ENCODE data around the gene DSCAM.

The DSCAM gene

DNA sequence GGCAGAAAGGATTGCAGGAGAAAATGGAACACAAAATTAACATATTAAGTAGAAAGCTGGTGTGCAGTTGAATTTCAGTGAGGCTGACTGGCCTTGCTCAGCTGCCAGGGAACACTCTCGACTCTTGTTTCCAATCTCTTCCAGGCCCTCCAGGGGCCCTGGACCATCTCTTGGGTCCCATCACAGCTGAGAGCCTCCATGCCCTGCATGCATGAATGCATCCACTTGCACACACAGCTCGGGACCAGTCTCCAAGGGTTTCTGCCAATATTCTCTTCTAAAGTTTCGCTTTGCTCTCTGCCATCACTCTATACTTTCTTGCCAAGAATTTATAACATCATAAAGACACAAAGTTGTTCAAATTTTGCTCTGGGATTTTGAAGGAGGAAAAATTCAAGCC is 200.3 kb downstream of the DSCAM start:
- DNase-seq, result no peak

DNA sequence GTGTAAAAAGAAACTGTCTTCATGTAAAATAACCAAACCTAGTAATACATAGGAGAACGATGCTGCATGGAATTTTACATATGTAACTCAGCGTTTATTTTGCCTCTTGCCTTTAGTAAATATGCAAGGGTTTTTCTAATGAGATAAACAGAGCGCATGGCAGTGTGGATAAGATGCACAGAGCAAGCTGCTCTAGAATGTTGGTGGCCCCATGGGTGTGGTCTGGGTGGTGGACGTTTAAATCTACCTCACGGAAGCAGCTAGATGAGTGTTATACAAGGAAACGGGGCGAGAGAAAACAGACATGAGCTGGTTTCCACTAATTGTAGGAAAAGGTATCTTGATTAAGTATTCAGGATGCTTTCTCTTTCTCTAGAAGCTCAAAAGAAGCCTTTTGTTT is 205.9 kb downstream of the DSCAM start:
- DNase-seq, result no peak

DNA sequence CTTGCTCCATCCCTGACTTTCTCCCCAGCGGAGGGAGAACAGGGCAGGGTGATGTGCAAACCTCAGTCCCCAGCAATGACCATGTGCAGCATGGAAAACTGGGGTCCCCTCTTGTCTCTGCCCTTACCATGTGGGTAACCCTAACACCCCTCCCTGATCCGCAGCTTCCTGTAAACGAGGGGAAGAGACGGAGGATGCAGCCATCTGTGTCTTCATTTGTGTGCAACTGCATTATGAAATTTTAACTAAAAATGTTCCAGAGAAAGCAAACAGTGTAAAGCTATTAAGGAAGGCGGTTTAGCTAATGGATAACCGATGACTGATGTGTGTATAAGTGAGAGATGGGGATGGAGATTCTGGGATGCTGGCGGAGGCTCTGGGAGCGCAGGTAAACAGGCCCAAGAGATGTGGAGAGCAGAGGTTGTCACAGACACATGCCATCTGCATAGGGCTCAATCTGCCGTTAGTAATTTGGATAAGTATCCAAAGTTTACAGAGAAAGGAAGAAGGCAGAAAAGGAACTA is 206.6 kb downstream of the DSCAM start:
- DNase-seq, result no peak

DNA sequence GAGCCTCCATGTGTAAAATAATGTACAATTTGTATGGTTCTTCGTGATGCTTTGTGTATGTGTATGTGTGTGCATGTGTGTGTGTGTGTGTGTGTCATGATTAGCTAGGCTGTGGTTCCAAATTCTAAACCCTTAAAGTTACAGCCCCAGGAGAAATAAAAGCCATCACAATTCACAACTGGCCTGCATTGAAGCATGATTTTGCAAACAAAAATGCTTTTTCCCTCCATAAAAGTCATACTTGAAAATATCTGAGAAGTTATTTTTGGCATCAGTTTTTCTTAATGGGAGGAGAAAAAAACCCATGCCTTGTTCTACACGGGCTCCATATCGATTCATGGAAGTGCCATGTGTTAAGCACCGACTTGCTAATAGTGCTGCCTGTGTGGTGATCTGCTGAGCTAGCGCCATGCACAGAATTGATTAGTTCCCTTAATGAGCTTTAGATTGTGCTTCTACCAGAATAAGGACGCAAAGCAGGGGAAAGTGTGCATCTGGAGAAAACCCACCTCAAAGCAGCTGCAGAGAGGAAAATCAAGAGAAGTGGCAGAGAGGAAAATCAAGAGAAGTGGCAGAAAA is 207.3 kb downstream of the DSCAM start:
- DNase-seq, result no peak

DNA sequence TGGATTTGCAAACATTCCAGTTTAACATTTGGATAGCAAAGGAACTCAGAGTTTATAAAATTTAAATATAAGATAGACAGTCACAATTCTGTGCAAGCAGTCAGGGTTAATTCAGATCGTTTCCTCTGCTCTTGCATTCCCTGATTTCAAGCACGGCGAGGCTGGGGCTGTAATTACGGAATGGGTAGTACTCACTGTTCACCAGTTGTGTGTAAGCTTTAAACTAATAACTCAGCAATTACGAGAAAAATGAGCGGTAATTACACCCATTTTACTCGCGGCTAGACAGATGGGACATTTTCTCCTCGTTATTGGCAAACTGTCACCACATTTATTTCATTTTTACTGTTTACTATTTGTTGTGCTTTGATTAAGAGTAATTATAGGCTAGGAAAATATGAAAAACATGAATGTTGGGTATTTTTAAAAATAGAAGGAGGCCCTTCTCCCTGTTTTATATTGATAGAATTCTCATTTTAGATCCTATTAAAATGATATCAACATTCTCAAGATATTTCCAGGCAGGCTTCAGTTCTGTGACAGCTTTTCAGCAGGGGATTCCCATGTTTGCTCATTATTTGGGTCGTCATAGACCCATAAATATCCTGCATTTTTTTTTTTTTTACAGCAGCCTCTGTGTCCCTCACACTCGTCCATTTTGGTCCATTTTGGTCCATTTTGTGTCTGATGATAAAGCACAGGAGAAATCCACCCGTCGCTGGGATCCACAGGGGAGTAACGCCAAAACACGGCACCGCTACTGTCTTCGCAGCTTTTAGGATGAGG is 208.3 kb downstream of the DSCAM start:
- DNase-seq, result no peak

DNA sequence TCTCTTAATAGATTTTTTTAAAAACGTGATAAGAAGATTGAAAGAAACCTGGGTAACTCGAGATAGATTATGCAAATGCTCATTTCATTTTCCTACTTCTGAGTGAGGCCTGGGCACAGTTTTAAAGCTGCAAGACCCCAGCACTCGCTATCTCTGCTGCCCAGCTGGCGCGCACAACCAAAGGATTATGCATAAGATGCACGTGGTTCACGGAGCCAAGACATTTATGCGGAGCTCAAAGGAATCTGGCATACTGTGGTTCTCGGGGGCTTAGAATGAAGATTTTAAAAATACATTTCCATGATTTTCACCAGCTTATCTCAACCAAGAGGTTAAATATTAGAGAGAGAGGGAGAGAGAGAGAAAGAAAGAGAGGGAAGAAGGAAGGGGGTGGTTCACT is 210.9 kb downstream of the DSCAM start:
- DNase-seq, result no peak

DNA sequence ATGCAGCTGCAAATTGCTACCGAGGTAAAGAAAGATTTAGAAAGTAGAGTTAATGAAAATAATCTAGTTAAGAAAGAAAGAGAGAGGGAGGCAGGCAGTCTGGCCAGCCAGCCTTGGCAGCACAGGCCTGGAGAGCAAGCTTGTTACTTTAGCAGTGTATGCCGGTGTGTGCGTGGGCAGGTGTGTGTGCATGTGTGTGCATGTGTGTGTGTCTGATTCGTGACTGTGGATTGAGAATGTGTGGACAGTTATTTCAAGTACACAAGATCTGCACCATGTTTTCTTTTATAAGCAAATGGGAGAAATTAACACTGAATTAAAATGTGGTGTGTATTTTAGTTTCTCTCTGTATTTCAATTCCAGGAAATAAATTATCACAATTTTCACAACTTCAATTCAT is 211.6 kb downstream of the DSCAM start:
- DNase-seq, result no peak

DNA sequence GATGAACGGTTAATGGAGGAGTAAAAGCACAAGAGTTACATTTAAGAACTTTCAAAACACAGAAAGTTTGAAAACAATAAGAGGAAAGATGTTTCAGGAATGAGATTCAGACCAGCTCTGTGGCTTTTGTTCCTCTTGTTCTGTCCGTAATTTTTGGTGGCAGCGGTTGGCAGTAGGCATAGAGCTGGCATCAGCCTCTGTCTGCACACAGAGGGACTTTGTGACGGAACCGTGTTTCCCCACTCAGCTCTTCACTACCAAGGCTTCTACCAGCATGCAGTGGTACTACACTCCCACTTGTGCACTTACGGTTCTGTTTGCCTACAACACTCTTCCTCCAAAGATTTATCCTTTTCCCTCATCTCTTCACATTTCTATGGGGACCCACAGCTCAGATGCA is 212.8 kb downstream of the DSCAM start:
- DNase-seq, result no peak

DNA sequence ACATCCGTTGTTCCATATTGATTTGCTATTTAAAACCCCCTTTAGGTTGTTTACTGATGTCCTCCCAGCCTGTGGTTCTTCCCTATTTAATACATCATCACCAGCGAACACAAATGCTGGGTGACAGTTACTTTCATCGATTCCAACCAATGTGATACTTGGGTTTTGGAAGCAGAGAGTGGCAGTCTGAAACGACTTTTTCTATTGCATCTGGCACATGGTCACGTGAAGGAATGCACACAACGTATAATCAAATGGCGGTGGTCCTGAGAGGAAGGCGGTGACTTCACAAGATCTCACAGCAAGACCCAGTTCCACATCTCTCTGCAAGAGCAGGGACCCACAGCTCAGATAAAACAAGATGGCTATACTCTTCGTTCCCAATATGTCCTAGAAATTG is 213.9 kb downstream of the DSCAM start:
- no peak for DNase-seq

DNA sequence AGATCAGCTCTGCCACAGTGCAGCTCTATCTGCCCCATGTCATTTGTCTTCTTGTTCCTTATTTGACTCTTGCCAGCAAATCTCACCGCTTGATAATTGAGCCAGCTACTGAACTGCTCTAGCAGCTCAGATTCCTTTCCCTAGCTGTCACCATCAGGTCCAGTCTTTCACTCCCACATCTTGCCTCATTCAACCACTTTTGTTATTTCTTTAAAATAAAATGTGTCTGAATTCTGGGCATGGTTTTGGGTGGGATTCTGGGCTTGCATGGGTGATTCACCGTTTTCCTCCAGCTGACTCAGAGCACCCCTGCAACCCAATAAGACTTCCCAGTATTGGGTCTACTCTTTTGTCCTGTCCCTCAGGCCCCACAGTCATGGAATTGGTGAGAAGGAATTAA is 215.7 kb downstream of the DSCAM start:
- DNase-seq, result no peak

DNA sequence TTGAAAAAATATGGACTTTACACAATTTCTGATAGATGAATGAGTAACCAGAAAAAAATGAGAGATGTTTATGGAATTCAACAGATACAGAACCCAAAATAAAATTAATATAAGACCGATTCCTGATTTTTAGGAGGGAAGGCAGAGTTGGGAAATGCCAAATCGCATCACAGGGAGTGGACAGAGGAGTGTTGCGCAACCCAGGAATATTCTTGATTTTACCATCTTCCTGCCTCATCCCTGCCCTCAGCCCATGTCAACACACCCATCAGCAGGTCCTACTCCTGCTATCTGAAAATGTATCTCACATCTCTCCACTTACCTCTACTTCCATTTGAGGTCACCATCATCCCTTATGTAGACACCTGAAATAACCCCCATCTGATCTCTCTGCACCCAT is 221.0 kb downstream of the DSCAM start:
- no peak for DNase-seq

DNA sequence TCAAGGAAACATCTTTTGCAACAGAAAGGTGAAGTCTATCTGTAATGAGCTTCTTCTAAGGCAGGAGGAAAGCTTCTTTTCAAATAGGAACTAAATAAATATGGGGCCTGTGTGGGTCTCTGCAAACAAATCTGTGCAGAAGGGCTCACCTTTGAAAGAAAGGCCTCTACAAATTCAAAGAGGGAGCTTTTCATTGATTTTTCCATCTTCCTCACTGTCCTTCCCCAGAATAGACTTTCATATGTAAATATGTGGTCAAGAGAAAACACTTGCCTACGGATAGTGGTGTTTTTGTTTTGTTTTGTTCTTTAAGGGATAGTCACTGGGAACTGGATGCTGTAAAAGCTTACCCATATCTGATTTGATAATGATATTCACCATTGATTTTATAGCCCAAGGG is 223.4 kb downstream of the DSCAM start:
- no peak for DNase-seq

DNA sequence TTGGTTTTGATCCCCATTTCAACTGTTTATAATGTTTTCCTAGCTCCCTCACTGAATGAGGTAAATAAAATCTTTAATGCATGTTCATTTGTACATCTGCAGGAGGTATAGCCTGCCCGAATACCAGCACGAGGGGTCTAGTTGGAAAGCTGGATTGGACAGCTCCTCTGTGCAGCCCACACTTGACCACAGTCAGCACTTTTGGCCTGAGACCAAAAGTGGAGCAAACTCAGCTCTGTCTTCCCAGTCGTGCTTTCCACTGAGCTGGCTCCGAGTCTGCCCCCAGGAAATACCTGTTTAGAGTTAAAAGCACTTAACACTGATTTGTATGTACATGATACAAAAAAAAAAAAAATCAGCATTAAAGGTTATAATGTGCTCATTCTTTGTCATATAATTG is 224.4 kb downstream of the DSCAM start:
- no peak for DNase-seq

DNA sequence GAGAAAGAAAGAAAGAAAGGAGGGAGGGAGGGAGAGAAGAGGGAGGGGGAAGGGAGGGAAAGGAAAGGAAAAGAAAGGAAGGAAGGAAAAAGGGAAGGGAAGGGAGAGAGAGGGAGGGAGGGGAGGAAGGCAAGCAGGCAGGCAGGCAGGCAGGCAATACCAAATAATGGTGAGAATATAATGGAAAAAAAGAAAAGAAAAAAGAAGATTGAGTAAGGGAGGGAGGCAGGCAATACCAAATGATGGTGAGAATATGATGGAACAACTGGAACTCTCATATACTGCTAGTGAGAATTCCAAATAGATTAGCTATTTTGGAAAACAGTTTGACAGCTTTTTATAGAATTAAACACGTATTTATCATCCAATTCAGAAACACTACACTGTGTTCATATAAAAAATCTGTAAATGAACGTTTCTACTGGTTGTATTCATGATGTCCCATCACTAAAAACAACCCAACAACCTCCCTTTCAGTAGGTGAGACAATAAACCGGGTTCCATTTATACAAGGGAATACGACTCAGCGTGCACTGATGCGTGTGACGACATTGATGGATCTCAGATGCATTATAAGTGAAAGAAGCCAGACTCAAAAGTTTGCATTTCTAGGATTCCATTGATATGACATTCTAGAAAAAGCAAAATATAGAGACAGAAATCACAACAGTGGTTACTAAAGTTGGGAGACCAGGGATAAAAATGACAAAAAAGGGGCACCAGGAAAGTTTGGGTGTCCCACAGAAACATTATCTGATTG is 226.4 kb downstream of the DSCAM start:
- no peak for DNase-seq

DNA sequence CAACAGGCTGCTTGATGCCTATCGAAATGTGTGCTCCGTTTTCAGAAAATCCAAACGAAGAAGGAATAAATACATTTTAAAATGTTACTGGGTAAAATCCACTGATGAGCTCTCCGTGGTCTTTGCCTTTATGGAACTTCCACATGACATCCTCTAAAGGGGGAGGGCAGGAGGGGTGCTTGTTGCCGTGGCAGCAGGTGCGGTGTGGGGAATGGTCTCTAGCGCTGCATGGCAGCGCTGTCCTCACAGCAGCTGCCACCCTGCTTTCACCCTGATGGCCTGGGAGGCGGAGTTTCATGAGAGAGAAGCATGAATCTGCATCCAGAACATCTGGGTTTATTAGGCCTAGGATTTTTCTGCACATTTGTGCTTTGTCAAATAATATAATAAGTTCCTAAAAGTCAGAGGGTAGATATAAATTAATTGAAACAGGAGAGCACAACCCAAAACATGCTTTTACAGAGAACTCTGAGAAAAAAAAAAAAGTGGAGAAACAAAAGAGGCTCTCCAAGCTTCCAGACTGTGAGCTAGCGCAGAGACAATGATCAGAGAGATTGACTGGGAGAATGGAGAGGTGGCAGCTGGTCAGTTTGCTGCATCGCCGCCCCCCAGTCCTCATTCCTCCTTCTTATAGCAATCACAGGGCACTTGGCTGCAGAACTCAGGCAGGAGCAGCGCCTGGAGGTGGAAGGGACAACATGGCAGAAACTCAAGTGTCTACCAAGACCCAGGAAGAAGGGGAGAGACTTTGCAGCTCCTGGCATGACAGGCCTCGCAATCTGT is 228.6 kb downstream of the DSCAM start:
- DNase-seq, result no peak

DNA sequence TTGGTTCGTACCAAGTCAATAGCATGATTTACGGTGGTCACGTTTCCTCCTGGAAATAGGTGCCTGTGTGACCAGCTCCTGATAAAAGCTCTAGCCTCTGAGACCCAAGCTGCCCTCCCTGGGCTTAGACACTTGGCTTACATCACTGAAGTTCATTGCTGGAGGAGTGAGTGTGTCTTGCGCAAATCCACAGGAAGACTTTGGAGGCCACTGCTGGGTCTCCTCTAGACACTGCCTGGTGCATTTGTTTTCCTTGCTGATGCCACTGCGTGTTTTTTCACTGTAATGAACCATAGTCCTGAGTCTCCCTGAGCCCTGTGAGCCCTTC is 230.6 kb downstream of the DSCAM start:
- no peak for DNase-seq

DNA sequence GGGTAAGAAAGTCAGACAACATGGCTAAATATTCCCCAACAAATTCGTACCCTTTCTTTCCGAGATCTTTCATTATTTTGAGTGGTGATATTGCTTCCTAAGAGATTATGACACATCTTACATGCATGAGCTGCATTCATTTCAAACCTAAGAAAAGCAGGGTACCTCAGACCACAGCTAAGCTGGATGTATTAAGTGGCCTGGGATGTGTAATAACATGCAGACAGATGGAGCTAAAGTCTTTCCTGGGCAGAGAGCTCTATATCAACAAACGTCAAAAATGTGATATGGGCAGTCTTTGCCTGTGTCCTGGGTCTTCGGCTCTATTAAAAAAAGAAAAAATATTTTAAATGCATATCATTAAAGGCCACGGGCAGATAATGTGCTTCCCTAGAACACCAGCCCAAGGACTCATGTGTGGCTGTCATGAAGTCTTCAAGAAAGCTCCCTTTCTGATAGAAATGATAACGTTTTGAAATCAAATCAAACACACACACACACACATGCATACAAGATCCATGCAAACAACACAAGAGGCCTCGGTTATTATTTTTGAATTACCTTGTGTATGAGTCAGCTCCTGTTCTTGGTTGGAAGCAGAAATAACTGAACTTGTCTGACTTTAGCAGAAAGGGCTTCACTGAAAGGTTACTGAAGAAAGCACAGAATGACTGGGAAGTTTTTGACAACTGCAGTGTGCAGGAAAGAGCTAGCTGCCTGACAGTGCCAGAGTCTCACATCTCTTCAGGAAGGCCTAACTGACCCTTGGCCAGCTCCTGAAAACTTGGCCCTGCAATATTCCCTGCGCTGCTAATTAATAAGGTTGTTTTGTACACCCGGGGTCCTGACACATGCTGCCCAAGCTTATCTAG is 231.2 kb downstream of the DSCAM start:
- no peak for DNase-seq

DNA sequence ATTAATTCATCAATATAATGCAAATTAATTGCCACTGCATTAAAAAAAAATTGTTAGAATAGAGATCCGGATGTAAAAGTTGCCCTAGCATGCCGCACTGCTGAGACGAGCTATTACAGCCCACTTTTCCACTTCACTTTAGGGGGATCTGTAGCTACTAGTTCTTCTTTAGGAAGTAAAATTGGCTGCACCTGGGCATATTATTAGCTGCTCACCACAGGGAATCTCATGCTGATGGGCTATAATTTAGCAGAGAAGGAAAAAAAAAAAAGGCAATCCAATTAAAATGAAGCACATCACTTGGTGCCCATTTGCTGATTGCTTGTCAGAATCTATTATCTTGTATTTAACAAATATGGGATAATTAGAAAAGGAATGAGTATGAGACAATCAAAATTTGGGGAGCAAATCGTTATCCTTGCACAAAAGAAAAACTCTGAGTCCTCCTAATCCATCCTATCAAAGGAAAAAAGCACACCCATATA is 233.4 kb downstream of the DSCAM start:
- no peak for DNase-seq

DNA sequence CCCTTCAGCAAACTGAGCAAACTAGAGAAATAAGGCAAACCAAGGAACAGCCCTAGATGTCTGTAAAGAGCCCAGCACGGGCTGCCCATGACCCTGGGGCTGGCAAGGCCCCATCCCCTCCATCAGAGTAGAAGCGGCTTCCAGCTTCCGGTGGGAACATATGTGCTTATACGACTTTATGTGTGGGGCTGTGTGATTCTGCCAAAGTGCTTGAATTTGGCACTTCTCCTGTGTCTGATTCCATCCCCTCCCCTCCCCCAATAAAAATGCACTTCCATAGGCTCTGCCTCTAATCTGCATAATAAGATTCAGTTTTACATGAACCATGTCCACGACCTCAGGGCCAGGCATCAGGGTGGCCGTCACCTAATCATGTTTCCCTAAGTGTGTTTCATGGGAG is 236.6 kb downstream of the DSCAM start:
- DNase-seq, result no peak

DNA sequence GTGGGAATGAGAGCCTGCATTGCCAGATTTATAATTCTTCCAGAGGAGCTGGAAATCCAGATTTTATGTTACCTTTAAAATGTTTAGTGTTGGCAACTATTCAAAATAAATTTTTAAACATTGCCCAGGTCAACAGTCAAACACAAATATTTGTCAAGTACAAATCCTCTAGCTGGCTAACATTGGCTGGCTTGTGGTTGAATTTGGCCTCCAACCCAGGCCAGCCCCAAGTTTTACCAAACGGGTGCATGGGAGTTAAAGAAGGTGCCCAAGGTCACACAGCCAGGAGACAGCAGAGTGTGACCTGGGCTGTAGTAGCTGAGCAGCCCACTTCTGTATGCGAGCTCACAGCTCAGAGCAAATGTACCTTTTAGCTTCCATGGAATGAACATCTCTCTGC is 240.6 kb downstream of the DSCAM start:
- no peak for DNase-seq

DNA sequence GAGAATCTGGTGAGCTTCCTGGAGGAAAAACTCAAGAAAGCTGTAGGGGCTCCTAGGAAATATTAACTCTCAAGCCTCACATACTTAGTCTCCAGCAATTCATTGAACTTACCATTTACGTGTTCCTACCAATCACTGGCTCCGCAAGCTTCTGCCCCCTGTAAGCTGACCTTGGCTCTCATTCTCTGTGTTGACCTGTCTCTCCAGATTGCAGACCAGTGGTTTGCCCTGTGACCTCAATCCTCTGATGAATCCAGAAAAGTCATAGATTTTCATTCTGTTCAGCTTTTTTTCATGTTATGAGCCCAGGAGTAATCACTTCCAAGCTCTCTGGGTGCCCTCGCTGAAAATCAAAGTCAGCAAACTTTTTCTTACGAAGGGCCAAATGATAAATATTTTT is 241.9 kb downstream of the DSCAM start:
- no peak for DNase-seq

DNA sequence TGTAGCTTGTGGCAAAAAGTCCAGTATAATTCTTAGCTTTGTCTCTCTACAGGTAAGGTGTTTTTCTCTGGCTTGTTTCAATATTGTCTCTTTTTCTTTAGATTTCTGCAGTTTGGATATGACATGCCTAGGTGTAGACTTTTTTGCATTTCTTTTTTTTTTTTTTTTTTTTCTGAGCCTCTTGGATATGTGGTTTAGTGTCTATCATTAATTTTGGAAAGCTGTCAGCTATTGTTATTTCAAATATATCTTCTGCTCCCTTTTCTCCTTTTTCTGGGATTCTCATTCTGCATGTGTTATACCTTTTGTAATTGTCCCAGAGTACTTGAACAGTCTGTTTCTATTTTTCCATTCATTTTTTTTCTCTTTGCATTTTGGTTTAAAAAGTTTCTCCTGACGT is 243.2 kb downstream of the DSCAM start:
- no peak for DNase-seq

Data from 8988T (cell line).